Gastroesophageal sphincter (tissue), 4 donors: Measurements from ENCODE around the gene HLA-DPA1. TPM values are rescaled to one million over a fixed set of nuclear protein-coding genes. Genes with fewer than 3 reads are reported as not detected.

ENCODE experiments used
- ATAC-seq: fragments of 150-250 bp; one replicate; pipeline ENCODE4 v1.9.1; 2016; ENCODE audit warnings: mild to moderate bottlenecking, moderate library complexity
- H3K27ac ChIP-seq, 4 donors: fragments of 200-600 bp; sonication (generic) in 3 of 4; 1 replicate in 3 of 4; 2 replicates in 1 of 4; pipeline ENCODE4 v1.5.1; 2016 to 2019
- H3K27me3 ChIP-seq: fragments of 200-600 bp; sonication (generic); one replicate; pipeline ENCODE4 v1.5.1; 2019
- H3K36me3 ChIP-seq, 2 donors: fragments of 200-600 bp; sonication (generic); one replicate each; pipeline ENCODE4 v1.5.1; 2019; ENCODE audit warnings: control low read depth in 1 of 2
- H3K4me1 ChIP-seq, 3 donors: fragments of 200-600 bp; sonication (generic); 1 replicate in 2 of 3; 2 replicates in 1 of 3; pipeline ENCODE4 v1.5.1; 2016 to 2019; ENCODE audit warnings: control low read depth in 2 of 3
- H3K4me3 ChIP-seq, 2 donors: fragments of 200-600 bp; sonication (generic); one replicate each; pipeline ENCODE4 v1.5.1; 2019; ENCODE audit warnings: mild to moderate bottlenecking in 1 of 2, moderate library complexity in 1 of 2
- H3K9me3 ChIP-seq, 3 donors: fragments of 200-600 bp; sonication (generic); one replicate each; pipeline ENCODE4 v1.5.1; 2017 to 2019; ENCODE audit warnings: control low read depth in 2 of 3
- EP300 ChIP-seq: sonication (generic); formaldehyde crosslinking; IDR thresholded peaks from one replicate; pipeline ENCODE4 v1.6.1; 2017; ENCODE audit warnings: antibody characterized with exemption, mild to moderate bottlenecking
- POLR2A ChIP-seq, 2 donors: fragments of 450-650 bp; IDR thresholded peaks; one replicate each; pipeline ENCODE4 v1.6.1; 2017; ENCODE audit warnings: antibody characterized with exemption in 2 of 2, mild to moderate bottlenecking in 2 of 2, moderate library complexity in 1 of 2
- POLR2AphosphoS5 ChIP-seq: sonication (generic); formaldehyde crosslinking; IDR thresholded peaks from one replicate; pipeline ENCODE4 v1.6.1; 2017; ENCODE audit warnings: antibody characterized with exemption
- WGBS, 2 donors: methylation state at CpG; one replicate each; pipeline ENCODE4 v1.1.5; 2018; ENCODE audit warnings: low coverage in 1 of 2; 5-methylcytosine and 5-hydroxymethylcytosine counted together
- total RNA-seq, 4 donors: library from RNA; depleted of rRNA; stranded (reverse); fragments of >200 nt; gene quantifications; one replicate each; pipeline ENCODE4 v1.1.0, GENCODE V29; 2016
- TF ChIP-seq, protein P1 (sequence below), 4 experiments: fragments of 200-600 bp in 2 of 4; fragments of 450-650 bp in 2 of 4; sonication (generic) in 1 of 4; IDR thresholded peaks; one replicate each; pipeline ENCODE4 v1.5.1; 2017 to 2019; ENCODE audit warnings: antibody characterized with exemption in 4 of 4, mild to moderate bottlenecking in 2 of 4, moderate library complexity in 2 of 4

Gene HLA-DPA1
- total RNA-seq, 4 donors from 2014 or later = 20.2 to 125 (median 45.4) TPM

GRCh38 chr6:33072508-33073100 lies 845 bp downstream of the HLA-DPA1 start:
- no peaks in the 10 kb centered on the region for H3K9me3 ChIP-seq
- H3K4me1 ChIP-seq = no peaks in the 10 kb centered on the region
- H3K27ac ChIP-seq = peak overlapping the region in 2 of 4 donors; percentile 23 to 67
- peak overlapping the region; percentile 12 to 39 for H3K4me3 ChIP-seq
- peaks cover 0 to 18% of the 10 kb centered on the region in 2 donors for H3K36me3 ChIP-seq
- peaks cover 17% of the 10 kb centered on the region for H3K27me3 ChIP-seq
- WGBS, 2 donors = 80 to 82% methylated on average over 6 to 7 of the region's 7 CpGs
- TF ChIP-seq, protein P1, sequence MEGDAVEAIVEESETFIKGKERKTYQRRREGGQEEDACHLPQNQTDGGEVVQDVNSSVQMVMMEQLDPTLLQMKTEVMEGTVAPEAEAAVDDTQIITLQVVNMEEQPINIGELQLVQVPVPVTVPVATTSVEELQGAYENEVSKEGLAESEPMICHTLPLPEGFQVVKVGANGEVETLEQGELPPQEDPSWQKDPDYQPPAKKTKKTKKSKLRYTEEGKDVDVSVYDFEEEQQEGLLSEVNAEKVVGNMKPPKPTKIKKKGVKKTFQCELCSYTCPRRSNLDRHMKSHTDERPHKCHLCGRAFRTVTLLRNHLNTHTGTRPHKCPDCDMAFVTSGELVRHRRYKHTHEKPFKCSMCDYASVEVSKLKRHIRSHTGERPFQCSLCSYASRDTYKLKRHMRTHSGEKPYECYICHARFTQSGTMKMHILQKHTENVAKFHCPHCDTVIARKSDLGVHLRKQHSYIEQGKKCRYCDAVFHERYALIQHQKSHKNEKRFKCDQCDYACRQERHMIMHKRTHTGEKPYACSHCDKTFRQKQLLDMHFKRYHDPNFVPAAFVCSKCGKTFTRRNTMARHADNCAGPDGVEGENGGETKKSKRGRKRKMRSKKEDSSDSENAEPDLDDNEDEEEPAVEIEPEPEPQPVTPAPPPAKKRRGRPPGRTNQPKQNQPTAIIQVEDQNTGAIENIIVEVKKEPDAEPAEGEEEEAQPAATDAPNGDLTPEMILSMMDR (IDR thresholded peaks at IDR 0.05) = no peak
- no peak for TF ChIP-seq EP300
- TF ChIP-seq POLR2A (IDR thresholded peaks at IDR 0.05) = no peak
- TF ChIP-seq POLR2AphosphoS5 = no peak
- ATAC-seq = no peak

DNA sequence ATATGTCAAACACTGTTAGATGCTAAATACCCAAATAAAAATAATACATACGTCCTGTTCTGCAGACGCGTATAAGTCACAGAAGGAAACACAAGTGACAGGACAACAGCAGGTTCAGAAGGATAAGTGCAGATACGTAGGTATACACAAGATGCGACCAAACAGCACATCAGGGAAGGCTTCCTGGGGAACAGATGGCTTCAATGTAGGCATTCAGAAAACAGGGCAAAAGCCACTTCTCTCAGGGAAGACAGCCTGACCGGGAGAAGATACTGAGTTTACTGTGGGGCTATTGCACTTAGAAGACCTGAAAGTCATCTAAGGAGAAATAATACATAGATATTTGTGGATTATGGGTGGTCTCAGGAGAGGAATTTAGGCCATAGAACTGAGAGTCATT lies 1.9 kb downstream of the HLA-DPA1 start:
- no peak for ATAC-seq
- TF ChIP-seq EP300 (no peak), POLR2A (IDR thresholded peaks at IDR 0.05) (no peak), POLR2AphosphoS5 (no peak)
- TF ChIP-seq, protein P1 (IDR thresholded peaks at IDR 0.05) = no peak
- Histone ChIP-seq H3K4me1 (no peaks in the 10 kb centered on the region), H3K27ac (no peak overlapping the region), H3K27me3 (peaks cover 15% of the 10 kb centered on the region), H3K9me3 (no peaks in the 10 kb centered on the region), H3K4me3 (peak overlapping the region; percentile 4 to 7), H3K36me3 (peaks cover 0 to 28% of the 10 kb centered on the region in 2 donors)
- WGBS, 2 donors = 59 to 80% methylated on average over 6 of the region's 6 CpGs

DNA sequence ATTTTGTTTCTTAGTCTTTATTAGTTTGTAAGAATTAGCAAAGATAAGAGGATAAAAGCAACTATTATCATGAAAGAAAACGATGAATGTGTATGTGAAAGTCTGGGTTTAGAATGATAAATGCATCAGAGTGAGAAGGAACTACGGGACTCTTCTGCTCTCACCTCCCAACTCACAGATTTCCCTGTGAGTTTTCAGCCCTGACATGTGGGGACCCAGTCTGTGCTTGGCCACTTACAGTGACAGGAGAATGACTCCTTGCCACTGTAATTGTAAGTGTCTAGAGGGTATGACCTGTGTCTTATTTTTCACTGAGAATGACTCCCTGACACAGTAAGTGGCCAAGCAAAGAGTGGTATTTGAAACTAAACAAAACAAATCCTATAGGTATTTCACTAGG lies 2.5 kb downstream of the HLA-DPA1 start:
- no peak for ATAC-seq
- 30 to 47% methylated on average over 2 of the region's 2 CpGs for WGBS, 2 donors
- Histone ChIP-seq H3K9me3 (no peaks in the 10 kb centered on the region), H3K27ac (no peak overlapping the region), H3K4me3 (no peak overlapping the region), H3K27me3 (peaks cover 8% of the 10 kb centered on the region), H3K36me3 (peaks cover 0 to 28% of the 10 kb centered on the region in 2 donors), H3K4me1 (no peaks in the 10 kb centered on the region)
- TF ChIP-seq, protein P1 (IDR thresholded peaks at IDR 0.05) = no peak
- no peak for TF ChIP-seq POLR2AphosphoS5
- no peak for TF ChIP-seq EP300
- no peak for TF ChIP-seq POLR2A (IDR thresholded peaks at IDR 0.05)

- H3K36me3 ChIP-seq = peaks cover 0 to 28% of the 10 kb centered on the region in 2 donors
- no peaks in the 10 kb centered on the region for H3K27me3 ChIP-seq
- 90 to 98% methylated on average over 5 to 8 of the region's 10 CpGs for WGBS, 2 donors
- H3K9me3 ChIP-seq = no peaks in the 10 kb centered on the region
- ATAC-seq = no peak
- TF ChIP-seq POLR2AphosphoS5 = no peak
- TF ChIP-seq, protein P1 (IDR thresholded peaks at IDR 0.05) = no peak
- no peak for TF ChIP-seq POLR2A (IDR thresholded peaks at IDR 0.05)
- no peak for TF ChIP-seq EP300
- H3K4me1 ChIP-seq = no peaks in the 10 kb centered on the region
- no peak overlapping the region for H3K4me3 ChIP-seq
- H3K27ac ChIP-seq = no peak overlapping the region
Observed at GRCh38 chr6:33069021-33069738, 4.3 kb downstream of the HLA-DPA1 start.
